T follicular helper cell (primary cell): ENCODE measurements around the gene ZNF708.
"Not testable (repeated sequence)": the region's sequence is repeated elsewhere in the genome, so short reads cannot be mapped to it uniquely, and the experiment has no call there.

ENCODE experiments used
- DNase-seq: peaks from one replicate; pipeline ENCODE4 v3.0.0-alpha.2; 2020; ENCODE audit warnings: low read depth
- total RNA-seq, 2 experiments: gene quantifications; one replicate each; lab custom pipeline; 2026; lab: John Stamatoyannopoulos, UW

Gene ZNF708
- total RNA-seq, result 27.0 to 50.8 reads per million in 2 experiments

DNA sequence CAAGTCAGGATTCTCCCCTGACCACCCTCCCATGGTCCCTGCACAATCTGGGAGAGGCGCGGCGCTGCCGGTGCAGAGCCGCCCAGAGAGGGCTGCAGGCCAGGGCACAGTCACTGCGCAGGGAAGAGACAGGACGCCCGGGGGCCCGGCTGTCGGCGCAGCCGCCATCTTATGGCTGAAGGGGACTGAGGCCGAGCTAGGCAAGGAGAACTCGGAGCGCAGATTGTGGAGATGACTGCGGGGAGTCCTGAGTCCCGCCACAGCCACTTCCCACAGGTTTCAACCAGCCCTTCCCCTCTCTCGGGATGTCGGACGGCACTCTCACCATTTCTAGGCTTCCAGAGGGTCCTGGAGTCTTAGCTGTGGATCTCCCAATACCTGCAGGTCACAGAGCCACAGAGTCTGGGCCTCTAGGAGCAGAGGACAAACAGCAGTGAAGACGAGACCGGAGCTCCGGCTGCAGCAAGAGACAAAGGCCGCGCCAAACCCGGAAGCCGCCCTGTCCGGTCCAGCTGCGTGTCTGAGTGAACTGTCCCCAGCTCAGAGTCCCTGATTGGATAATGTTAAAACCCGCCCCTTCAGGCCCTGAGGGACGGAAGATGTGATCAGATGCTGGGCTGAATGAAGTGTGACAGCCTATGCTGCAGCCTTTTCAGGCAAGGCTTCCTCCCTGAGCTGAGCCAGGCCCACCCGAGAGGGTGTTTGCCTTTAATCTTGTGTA is at the start of gene ZNF708:
Gene ZNF708 (minus strand): TSS at position 526 of the 721 bp plus-strand sequence. CDS start 198 bp downstream, at position 328.
- DNase-seq, result peak; percentile 65

DNA sequence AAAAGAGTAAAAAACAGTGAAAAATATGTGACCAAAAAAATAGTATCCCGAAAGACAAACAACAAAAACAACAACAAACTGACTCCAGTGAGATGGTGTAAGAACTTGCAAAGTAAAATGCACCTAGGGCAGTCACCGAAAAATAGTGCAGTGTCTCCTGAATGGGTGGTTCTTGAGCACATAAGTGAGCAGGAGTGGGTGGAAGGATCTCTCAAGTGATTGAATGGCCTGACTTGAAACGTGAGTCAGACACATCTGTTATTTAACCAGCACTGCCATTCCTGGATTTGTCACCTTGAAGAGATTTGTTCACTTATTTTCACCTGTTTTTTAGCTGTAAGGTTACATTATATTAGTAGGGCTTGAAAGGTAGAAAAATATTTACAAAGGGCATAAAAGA is 33.1 kb upstream of the ZNF708 start:
- no peak for DNase-seq

DNA sequence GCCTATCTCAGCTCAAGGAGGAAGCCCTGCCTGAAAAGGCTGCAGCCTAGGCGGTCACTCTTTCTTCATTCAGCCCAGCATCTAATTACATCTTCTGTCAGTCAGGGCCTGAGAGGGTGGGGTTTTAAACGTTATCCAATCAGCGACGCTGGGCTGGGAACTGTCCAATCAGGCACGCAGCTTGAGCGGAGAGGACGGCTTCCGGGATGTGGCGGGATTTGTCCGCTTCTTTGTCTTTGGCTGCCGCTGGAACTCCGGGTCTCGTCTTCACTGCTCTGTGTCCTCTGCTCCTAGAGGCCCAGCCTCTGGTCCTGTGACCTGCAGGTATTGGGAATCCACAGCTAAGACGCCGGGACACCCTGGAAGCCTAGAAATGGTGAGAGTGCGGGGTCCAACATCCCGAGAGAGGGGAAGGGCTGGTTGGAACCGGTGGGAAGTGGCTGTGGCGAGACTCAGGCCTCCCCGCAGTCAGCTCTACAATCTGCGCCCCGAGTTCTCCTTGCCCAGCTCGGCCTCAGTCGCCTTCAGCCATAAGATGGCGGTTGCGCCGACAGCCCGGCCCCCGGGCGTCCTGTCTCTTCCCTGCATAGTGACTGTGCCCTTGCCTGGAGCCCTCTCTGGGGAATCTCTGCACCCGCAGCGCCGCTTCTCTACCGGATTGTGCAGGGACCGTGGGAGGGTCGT is 29.7 kb upstream of the ZNF708 start, which contains the start of gene ZNF738:
Gene ZNF738 (plus strand): TSS at position 233 of the 684 bp plus-strand sequence. CDS start 141 bp downstream, at position 374.
- peak; percentile 63 for DNase-seq

DNA sequence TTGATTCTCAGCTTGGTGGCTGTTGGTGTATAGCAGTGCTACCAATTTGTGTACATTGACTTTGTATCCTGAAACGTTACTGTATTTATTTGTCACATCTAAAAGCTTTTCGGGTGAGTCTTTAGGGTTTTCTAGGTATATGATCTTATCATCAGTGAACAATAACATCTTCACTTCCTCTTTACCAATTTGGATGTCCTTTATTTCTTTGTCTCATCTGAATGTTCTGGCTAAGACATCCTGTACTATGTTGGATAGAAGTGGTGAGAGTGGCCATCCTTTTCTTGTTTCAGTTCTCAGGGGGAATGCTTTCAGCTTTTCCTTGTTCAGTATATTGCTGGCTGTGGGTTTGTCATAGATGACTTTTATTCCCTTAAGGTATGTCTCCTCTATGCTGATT is 23.6 kb upstream of the ZNF708 start:
- no peak for DNase-seq

DNA sequence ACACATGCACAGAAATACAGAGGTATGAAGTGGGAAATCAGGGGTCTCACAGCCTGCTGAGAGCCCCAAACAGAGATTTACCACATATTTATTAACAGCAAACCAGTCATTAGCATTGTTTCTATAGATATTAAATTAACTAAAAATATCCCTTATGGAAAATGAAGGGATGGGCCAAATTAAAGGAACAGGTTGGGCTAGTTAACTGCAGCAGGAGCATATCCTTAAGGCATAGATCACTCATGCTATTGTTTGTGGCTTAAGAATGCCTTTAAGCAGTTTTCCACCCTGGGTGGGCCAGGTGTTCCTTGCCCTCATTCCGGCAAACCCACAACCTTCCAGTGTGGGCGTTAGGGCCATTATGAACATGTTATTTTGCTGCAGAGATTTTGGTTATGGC is 15.6 kb upstream of the ZNF708 start:
- not testable (repeated sequence) for DNase-seq

DNA sequence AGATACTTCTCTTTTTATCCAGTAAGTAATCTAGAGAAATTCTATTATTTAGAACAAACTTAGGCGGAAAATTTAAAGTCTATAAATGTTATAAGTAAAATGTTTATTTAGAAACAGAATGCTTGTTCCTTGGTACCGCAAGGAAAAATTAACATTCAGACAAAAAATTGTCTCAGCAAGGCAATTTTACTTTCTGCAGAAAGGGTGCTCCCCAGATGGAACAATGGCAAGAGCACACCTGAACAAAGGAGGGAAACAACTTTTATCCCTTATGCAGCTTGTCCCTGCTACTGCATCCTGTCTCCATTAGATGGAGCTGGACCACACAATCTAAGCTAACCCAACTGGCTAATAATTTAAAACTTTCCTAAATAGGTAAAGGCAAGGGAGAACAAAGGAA is 6.5 kb upstream of the ZNF708 start:
- no peak for DNase-seq

DNA sequence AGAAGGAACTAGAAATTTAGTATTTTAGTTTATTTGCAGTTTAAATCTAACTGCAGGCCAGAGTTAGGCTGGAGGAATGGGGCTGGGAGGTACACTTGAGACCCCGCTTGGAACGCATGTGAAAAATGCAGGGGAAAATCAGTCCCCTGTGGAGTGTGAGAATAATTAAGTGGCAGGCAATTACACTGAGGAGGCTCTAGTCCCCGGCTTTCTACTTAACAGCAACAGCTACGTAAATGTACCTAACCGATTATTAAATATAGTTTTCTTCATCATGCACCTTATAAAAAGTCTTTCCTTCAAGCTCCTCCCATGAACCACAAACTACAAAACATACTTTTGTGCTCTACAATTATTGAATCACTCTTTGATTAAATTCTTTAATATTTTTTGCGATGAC is 804 bp downstream of the ZNF708 start:
- no peak for DNase-seq

DNA sequence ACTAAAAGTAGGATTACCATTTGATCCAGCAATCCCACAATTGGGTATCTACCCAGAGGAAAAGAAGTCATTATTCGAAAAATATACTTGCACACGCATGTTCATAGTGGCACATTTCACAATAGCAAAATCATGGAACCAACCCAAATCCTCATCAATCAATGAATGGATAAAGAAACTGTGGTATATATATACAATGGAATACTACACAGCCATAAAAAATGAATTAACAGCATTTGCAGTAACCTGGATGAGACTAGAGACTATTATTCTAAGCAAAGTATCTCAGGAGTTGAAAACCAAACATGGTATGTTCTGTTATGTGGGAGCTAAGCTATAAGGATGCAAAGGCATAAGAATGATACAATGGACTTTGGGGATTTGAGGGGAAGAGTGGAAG is 3.0 kb downstream of the ZNF708 start:
- no peak for DNase-seq

DNA sequence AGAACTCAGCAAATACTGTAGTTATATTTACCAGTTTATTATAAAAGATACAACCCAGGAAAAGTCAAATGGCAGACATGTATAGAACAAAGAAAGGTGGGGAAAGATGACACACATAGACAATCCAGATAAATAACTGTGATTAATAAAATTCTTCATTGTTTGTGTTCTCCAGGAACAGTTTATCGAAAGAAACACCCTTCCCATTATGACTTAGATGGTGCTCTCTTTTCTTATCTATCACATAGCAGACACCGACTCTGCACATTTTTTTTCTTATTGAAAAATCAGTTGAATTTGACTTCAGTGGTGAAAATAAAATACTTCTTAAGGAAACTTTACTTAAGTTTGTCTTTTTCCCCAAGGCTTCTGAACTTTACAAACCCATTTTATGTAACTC is 6.2 kb downstream of the ZNF708 start:
- no peak for DNase-seq

DNA sequence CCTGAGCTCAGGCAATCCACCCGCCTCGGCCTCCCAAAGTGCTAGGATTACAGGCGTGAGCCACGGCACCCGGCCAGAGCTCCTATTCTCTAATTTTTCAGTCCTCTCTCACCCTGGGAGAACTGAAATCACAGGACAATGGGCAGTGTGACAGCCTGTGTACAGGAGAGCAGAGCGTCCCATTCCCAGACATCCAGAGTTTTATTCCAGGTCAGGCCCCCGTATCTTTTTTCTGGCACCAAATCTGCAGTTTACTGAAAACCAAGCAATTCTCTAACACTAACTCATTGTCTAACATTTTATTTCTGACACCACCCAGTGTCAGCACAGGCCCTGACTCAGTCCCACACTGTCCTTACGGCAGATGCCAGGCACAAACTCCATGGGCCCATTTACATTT is 6.7 kb downstream of the ZNF708 start:
- DNase-seq, result no peak

DNA sequence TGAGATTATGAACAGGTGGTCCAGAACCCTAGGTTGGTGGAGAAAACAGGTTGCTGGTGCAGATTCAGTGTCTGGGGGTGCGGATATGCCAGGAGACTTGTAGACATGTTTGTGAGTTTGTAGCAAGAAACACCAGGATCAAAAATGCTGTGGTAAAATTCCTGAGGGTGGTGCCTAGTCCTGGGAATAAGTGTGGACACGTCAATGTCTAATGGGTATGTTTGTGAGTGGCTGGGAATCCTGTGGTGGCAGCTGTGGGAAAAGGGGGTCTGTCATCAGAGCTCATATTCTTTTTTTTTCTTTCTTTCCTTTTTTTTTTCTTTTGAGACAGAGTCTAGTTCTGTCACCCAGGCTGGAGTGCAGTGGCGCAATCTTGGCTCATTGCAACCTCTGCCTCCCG is 7.2 kb downstream of the ZNF708 start:
- DNase-seq, result no peak

DNA sequence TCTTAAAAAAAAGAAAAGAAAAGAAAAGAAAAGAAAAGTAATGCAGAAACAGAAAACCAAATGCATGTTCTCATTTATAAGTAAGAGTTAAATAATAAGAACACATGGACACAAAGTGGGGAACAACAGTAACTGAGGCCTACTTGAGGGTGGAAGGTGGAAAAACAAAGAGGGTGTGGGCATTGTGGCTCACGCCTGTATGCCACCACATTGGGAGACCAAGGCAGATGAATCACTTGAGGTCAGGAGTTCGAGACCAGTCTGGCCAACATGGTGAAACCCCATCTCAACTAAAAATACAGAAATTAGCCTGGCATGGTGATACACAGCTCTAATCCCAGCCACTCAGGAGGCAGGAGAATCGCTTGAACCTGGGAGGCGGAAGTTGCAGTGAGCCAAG is 8.1 kb downstream of the ZNF708 start:
- no peak for DNase-seq

DNA sequence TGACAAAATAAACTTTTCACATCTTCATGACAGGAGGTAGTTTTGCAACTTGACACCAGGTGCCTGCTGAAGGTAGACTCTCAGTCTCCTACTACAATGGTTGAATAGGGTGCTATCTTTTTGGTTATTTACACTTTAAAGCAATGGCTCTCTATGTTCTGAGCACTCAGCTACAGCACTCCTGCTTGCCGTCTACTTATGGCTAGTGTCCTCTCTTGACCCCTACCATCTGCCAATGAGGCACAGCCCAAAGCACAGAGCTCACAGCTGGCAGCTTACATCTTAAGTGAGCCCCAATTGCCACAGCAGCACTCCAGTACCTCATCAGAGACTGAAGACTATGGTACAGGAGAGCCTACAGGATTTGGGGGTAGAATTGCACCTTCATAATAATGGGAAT is 11.4 kb downstream of the ZNF708 start:
- no peak for DNase-seq

DNA sequence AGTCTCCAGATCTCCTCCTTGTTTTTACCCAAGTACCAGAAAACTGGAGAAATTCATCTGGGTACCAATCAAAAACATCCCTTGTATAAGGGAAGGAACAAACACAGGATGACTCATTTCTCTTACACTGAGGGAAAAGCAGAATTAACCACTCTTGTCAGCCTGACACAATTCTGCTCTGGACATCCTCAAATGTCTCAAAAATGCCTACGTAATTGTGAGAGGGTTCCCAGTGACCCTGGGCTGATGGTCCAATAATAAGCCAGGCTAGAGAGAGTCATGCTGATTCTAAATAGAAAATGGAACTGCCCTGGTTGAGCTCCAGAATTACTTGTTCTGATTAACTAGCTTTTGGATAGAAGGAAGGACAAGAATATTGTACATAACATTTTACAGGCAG is 14.5 kb downstream of the ZNF708 start:
- no peak for DNase-seq

DNA sequence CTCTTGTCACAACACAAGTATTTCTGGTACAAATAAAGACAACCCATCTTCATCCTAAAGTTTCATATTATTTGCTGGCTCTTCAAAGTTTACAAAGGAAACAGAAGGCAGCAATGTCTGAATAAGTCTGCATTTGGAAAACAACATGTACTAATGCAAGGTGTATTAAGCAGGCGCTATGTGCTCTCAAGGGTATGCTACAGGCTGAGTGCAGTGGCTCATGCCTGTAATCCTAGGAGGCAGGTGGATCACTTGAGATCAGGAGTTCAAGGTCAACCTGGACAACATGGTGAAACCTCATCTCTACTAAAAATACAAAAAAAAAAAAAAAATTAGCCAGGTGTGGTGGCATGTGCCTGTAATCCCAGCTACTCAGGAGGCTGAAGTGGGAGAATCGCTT is 16.4 kb downstream of the ZNF708 start:
- DNase-seq, result not testable (repeated sequence)

DNA sequence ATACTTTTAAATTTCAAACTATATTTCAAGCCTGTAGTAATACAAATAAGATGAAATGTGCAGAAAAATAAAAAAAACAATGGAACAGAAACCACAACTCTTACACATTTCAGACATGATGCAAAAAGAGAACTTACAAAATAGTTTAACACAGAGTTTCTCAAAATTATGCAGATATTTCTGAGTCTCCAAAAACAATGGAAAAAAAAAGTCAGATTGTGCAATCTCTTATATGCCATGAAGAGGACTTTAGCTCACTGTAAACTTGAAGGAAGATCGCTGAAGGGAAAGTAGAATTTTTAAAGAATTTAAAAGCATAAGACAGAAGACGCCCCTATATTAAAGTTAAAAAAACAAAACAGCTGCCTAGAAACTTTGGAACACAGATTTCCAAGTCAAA is 20.4 kb downstream of the ZNF708 start:
- DNase-seq, result no peak

DNA sequence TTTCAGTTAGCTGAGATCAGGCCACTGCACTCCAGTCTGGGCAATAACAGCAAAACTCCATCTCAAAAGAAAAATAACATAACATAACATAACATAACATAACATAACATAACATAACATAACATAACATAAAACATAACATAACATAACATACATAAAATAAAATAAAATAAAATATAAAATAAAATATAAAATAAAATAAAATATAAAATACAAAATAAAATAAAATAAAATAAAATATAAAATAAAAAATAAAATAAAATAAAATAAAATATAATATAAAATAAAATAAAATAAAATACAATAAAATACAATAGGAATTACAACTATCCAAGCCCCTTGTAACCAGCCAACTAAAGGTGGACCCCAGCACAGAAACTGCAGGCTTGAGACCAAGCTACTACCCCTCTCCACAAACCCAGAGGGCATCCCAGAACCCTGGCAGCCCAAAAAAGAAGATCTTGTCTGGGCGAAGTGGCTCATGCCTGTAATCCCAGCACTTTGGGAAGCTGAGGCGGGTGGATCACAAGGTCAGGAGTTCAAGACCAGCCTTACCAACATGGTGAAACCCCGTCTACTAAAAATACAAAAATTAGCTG is 22.2 kb downstream of the ZNF708 start:
- not testable (repeated sequence) for DNase-seq

DNA sequence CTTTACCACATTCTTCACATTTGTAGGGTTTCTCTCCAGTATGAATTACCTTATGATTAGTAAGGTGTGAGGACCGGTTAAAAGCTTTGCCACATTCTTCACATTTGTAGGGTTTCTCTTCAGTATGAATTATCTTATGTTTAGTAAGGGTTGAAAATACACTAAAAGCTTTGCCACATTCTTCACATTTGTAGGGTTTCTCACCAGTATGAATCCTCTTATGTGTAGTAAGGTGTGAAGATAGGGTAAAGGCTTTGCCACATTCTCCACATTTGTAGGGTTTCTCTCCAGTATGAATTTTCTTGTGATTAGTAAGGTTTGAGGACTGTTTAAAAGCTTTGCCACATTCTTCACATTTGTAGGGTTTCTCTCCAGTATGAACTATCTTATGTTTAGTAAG is 35.4 kb downstream of the ZNF708 start:
- DNase-seq, result not testable (repeated sequence)

DNA sequence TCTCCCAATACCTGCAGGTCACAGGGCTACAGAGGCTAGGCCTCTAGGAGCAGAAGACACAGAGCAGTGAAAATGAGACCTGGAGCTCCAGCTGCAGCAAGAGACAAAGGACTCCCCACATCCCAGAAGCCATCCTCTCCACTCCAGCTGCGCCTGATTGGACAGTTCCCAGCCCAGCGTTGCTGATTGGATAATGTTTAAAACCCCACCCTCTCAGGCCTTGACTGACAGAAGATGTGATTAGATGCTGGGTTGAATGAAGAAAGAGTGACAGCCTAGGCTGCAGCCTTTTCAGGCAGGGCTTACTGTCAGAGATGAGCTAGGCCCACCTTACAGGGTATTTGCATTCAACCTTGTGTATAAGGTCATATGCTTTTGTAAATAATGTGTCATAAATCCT is 59.4 kb downstream of the ZNF708 start:
- no peak for DNase-seq

DNA sequence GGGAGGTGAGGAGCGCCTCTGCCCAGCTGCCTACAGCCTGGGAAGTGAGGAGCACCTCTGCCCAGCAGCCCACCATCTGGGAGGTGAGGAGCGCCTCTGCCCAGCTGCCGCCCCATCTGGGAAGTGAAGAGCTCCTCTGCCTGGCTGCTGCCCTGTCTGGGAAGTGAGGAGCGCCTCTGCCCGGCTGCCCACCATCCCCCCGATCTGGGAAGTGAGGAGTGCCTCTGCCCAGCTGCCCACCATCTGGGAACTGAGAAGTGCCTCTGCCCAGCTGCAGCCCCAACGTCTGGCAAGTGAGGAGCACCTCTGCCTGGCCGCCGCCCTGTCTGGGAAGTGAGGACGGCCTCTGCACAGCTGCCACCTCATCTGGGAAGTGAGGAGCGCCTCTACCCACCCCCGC is 64.3 kb downstream of the ZNF708 start:
- no peak for DNase-seq

DNA sequence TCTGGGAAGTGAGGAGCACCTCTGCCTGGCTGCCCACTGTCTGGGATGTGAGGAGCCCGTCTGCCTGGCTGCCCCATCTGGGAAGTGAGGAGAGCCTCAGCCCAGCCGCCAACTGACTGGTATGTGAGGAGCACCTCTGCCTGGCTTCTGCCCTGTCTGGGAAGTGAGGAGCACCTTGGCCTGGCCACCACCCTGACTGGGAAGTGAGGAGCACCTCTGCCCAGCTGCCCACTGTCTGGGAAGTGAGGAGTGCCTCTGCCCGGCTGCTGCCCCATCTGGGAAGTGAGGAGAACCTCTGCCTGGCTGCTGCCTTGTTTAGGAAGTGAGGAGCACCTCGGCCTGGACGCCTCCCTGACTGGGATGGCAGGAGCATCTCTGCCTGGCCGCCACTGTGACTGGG is 64.8 kb downstream of the ZNF708 start:
- DNase-seq, result no peak

DNA sequence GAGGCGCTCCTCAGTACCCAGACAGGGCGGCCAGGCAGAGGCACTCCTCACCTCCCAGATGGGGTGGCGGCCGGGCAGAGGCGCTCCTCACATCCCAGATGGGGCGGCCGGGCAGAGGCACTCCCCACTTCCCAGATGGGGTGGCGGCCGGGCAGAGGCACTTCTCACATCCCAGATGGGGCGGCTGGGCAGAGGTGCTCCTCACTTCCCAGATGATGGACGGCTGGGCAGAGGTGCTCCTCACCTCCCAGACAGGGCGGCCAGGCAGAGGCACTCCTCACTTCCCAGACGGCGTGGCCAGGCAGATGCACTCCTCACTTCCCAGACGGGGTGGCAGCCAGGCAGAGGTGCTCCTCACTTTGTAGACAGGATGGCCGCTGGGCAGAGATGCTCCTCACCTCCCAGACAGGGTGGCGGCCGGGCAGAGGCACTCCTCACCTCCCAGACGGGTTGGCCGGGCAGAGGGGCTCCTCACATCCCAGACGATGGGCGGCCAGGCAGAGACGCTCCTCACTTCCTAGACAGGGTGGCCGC is 68.3 kb downstream of the ZNF708 start:
- not testable (repeated sequence) for DNase-seq
